Endothelial cell of hepatic sinusoid (primary cell): ENCODE measurements around the gene GTF3C2.

Experiments used
- in situ Hi-C: cut with HindIII; loops from 2 replicates; pipeline ENCODE4 v1.10.0; 2017; ENCODE audit warnings: low sequenced_read_pairs

GTF3C2 gene

DNA sequence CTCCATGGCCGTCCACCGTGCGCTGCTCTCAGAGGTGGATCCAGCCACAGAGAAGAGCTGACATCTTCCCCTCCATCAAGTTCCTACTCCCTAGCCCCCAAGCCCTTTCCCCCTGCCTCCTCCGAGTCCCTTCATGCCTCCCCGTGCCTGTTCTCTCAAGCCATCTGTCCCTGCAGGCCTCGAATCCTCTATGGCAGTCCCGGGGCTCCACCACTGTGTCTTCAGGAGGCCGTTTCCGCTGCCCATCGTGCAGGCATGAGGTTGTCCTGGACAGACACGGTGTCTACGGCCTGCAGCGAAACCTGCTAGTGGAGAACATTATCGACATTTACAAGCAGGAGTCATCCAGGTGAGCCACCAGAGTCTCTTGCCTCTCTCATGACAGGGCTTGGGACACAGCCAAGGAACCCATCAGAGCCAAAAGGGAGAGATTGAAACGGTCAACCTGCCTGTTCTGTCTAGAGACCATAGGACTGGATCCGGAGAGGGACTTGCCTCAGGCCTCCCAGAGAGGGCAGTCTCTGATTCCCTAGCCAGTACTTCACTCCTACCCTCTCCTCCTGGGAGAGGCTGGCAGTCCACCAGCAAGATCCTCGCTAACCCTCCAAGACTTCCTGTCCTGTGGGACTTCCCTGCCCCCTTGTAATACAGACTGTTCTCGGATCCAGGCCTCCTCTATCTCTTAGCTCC lies 58.0 kb downstream of the GTF3C2 start:
- in situ Hi-C loops, result no loop called here

DNA sequence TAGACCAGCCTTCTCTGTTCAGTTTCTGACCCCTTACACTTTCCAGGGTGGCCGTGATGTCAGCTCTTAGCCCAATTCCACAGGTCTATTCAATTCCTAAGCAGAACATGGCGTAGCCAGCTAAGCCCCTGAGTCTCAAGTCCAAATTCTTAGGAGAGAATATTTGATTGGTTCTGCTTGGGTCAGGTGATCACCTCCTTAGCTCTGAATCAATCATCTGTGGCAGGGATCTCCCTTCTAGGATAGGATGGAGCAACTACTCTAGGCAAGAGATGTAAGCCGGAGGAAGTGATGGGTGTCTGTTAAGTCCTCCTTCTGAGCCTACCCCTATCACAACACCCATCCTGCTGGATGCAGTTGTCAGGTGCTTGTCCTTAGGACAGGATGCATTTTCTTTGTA lies 59.4 kb downstream of the GTF3C2 start:
- in situ Hi-C loops, result no loop called here

DNA sequence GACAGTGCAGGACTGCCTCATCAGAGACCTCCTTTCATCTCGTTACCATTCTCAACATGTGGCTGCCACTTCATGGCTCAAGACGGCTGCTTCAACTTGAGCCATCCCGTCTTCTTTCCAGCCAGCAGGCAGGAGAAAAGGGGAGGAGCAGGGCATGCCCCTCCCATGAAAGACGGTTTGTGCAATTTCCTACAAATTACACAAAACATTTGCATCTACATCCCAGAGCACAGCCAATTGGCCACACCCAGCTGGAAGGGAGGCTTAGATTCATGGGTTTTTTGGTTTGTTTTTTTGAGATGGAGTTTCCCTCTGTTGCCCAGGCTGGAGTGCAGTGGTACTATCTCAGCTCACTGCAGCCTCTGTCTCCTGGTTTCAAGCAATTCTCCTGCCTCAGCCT lies 60.1 kb downstream of the GTF3C2 start:
- in situ Hi-C loops, result no loop called here

DNA sequence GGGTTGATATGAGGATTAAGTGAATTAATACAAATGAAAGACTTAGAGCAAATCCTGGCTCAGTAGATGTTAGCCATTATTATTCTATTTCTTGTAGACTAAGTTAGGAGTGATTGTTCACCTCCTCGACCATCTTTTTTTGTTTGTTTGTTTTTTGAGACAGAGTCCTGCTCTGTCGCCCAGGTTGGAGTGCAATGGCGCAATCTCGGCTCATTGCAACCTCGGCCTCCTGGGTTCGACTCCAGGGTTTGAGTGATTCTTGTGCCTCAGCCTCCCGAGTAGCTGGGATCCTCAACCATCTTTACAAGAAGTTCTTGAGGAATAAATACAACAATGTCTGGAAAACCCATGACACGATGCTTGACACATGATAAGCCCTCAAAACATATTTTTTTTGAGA lies 61.6 kb downstream of the GTF3C2 start:
- in situ Hi-C loops, result no loop called here

DNA sequence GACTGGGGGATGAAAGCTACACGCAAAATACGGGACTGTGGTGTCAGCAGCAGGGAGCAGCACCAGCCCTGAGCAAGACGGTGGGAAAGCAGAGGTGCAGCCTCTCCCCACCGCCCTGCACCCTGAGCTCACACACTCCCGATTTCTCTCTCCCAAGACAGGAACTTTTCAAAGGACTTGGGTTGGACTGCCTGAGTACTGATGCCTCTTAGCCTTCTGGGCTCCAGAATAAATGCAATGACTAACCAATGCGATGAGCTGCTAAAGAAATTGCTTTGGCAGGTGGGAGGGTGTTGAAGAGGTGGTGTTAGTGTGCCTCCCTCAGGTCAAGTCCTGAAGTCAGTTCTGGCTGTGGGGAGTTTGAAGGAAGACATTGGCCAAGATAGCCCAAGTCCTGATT lies 64.7 kb downstream of the GTF3C2 start:
- in situ Hi-C loops, result no loop called here

DNA sequence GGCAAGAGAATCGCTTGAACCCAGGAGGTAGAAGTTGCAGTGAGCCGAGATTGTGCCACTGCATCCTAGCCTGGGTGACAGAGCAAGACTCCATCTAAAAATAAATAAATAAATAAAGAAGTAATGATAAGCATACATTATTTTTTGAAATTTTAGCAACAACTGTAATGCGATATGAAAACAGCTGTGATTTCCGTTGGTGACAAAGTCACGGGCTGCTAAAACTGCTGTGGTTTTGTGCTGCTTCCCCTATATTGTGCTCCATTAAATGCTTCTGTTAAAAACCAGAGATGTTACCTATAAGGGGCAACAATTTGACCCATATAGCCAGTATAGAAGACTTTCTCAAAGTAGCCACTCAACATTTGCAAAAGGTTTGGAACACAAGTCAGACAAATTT lies 66.0 kb downstream of the GTF3C2 start:
- in situ Hi-C loops, result no loop called here

DNA sequence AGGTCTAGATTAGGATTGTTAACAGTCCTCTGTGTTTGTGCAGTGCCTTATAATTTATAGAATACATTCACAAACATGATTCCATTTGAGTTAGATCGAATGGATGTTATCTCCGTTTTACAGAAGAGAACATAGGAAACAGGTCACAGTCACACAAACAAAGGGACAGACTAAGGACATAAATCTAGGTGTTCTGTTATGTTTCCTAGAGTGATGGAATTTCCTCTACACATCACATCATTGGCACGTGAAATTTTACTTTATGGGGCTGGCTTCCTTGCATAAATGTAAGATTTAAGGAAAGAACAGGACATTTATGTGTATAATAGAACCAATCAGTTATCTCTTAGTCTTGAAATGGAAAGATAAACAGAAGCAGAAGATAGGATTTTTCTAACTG lies 68.0 kb downstream of the GTF3C2 start:
- in situ Hi-C loops, result no loop called here

DNA sequence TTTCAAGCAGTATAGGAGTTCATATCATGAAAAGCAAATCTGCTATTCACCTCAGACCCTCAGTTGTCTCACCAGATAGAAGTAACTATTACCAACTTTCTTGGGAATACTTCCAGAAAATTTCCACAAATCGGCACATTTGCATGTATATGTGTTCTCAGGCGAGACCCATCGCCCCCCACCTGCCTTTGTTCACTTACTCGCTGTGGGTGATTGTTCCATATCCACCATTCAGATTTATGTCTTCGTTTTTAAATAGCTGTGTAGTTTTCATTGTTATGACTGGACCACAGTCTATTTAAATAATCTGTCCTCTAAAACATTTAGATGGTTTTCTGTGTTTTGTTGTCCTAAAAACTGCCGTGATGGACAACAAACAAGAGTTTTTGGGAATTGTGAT lies 71.1 kb downstream of the GTF3C2 start:
- in situ Hi-C loops, result no loop called here

DNA sequence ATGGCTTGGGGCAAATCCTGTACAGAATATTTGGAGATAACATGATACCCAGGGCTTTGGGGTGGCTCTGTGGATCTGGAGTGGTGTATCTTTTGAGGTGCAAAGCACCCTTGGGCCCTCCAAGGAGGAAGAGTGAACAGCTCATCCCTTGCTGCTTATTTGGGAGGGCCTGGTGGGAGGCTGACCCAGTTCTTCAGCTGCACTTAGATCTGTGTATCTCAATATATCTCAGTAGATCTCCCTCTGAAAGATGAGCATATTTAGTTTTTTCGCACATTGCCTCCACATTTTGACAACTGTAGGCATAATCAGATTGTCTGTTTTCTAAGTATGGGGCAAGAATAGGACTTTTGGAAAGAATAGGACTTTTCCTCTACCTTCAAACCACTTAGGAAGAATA lies 71.6 kb downstream of the GTF3C2 start:
- in situ Hi-C loops, result no loop called here

DNA sequence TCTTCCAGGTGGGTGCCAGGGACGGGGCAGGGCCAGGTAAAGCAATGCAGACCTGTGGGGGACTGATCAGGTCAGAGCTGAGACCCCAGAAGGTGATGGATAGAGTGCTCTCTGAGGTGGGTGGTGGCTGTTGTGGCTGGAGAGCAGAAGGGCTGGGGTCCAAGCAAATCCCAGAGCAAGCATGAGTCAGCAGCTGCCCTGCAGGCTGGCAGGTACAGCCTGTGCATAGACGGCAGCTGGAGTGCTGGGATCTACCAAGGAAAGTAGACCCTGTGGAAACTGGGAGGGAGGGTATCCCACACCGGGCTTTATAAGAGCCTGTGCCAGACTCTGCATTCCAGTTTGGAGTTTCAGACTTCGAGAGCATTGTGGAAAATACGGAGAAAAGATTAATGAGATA lies 73.7 kb downstream of the GTF3C2 start:
- in situ Hi-C loops, result no loop called here

DNA sequence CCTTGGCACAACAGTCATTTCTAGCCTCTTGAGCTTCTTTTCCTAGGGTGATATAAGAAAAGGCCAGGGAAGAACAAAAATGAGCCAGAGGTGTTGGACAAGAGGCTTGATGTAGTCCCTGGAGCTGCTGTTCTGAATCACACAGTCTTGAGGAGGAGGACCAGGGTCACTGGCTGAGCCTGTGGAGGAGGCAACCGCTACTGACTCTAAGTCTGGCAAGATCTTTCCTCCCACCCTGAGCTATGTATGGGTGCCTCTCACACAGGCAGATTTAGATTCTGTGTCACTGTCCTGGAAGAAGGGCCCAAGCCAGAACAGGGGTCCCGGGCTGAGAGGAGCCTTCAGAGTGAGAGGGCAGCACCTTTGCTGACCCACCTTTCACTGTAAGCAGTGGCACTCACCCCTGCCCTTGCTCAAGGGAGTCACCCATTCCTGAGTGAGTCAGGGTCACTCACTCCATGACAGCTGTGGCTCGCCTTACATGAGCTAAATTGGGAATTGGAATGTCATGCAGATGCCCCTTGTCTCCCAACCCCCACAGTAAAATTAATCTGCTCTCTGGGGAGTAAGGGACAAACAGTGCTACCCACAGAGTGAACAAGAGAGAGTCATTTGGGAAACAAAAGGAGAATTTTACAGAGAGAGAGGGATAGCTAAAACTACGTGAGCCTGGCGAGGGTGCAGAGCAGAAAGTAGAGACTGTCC lies 74.6 kb downstream of the GTF3C2 start, which contains the start of gene TRIM54:
Gene TRIM54, plus strand, starts transcription at position 575 of the 705 bp plus-strand sequence. CDS start 303 bp downstream, outside the sequence.
- in situ Hi-C loops, result no loop called here

DNA sequence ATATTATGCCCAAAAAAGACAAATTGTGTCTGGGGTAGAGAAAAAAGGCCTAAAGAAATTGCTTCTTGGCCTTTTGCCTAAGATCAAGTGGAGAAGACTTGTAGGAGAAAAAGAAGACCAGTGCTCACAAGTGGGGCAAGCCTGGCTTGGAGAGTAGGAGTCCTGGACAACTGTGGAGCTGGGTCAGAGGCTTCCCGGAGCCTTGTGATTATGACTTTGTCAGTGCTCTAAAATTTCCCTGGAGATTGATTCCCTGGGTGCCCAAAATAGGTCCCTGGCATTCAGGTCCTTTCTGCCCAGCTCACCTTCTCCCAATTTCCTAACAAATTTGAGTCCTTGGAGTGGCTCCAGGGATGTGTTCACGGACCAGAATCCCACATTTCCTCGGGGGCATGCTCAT lies 75.1 kb downstream of the GTF3C2 start:
- in situ Hi-C loops, result no loop called here

DNA sequence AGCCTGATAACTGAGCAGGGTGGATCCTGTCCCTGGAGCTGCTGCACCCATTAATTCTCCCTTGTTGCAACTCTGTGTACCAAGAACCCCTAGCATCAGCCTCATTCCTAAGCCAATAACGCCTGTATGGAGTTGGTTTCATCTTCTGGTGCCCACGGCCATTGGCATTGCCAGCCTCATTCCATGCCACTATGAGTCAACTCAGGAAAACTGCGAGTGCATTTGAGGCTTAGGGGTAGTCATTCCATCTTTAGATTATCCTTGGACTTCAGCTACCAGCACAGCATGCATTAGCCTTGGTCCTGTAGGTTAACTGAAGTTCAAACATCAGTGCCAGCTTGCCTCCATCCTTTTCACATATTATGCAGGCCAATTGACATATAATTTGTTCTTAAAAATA lies 75.7 kb downstream of the GTF3C2 start:
- in situ Hi-C loops, result no loop called here

DNA sequence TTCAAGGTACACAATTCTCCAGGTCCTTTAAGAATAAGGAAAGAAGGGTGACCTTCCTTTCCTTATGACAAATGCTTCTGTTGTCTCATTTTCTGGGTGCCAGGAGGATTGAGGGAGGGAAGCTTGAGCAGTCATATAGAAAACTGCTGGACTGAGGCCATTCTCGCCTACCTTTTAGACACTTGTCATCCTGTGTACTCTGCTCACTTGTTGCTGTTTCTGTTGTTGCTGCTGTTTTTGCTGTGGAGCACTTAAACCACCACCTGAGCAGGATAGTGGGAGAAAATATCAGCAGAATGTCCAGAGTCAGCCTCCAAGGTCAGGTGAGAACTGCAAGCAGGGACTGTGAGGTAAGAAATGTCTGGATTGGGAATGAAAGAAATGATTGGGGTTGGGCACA lies 78.6 kb downstream of the GTF3C2 start:
- in situ Hi-C loops, result no loop called here
